ENCODE measurements around the gene MICAL3.

Gene MICAL3

GRCh38 chr22:17741866-17742526 is 282.4 kb downstream of the MICAL3 start:
- peaks cover 2% of the 10 kb centered on the region for H3K4me1 Mint-ChIP-seq (ENCODE audit: low read depth)
- H3K4me3 Mint-ChIP-seq, result no peak overlapping the region
- peaks cover 3% of the 10 kb centered on the region for H3K36me3 Mint-ChIP-seq (ENCODE audit: low read depth)
- H3K27me3 Mint-ChIP-seq (ENCODE audit: low read depth), result no peaks in the 10 kb centered on the region
- no peaks in the 10 kb centered on the region for H3K9me3 Mint-ChIP-seq
- H3K27ac Mint-ChIP-seq, result no peak overlapping the region

GRCh38 chr22:17739196-17739975 is 285.0 kb downstream of the MICAL3 start:
- H3K27ac Mint-ChIP-seq, result no peak overlapping the region
- H3K9me3 Mint-ChIP-seq, result no peaks in the 10 kb centered on the region
- no peak overlapping the region for H3K4me3 Mint-ChIP-seq
- no peaks in the 10 kb centered on the region for H3K27me3 Mint-ChIP-seq (ENCODE audit: low read depth)
- H3K4me1 Mint-ChIP-seq (ENCODE audit: low read depth), result peaks cover 5% of the 10 kb centered on the region
- peaks cover 8% of the 10 kb centered on the region for H3K36me3 Mint-ChIP-seq (ENCODE audit: low read depth)

- Mint-ChIP-seq H3K4me3 (no peak overlapping the region), H3K36me3 (ENCODE audit: low read depth) (peaks cover 15% of the 10 kb centered on the region), H3K4me1 (ENCODE audit: low read depth) (peaks cover 13% of the 10 kb centered on the region), H3K27ac (no peak overlapping the region), H3K27me3 (ENCODE audit: low read depth) (no peaks in the 10 kb centered on the region), H3K9me3 (no peaks in the 10 kb centered on the region)
These were observed 285.8 kb downstream of the MICAL3 start for GRCh38 chr22:17738386-17739128.
